GM19455 (cell line): Measurements from ENCODE around the gene WDR1.

Source experiments
- ATAC-seq: cut with Tn5 transposase; IDR thresholded peaks from one replicate; pipeline ENCODE4 v1.9.1; 2021; ENCODE audit not compliant: unreplicated experiment

The WDR1 gene

DNA sequence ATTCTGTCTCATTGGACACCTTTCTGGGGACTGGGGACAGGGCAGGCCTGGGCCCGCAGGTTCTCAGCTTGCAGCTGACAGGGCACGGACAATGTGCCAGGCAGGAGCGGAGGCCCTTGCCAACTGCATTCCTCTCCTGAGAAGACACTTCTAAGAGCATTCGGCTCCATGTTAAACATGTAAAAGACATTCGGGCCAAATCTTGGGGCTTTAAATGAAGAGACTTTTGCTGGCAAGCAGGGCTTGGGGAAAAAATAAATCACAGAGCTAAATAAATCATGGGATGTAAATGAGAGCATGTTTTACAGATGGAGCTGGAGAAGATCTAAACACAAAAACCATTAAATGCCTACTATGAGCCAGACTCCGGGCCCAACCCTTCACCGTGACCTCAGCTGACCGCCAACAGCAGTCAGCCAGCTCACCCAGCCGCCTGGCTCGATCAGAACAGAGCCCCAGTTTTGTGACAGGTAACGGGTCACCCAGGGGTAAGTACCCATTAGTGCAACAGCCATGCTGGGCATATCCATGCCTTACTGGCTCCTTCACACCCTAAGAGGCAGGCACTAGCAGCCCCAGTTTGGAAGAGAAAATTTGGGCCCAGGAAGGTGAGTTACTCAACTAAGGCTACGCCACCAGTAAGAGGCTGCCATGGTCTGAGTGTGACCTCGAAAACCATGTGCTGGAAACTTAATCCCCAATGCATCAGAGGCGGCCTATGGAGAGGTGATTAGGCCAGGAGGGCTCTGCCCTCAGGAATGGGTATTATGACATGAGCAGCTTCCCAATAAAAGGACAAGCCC is 14.7 kb downstream of the WDR1 start:
- ATAC-seq = no peak

DNA sequence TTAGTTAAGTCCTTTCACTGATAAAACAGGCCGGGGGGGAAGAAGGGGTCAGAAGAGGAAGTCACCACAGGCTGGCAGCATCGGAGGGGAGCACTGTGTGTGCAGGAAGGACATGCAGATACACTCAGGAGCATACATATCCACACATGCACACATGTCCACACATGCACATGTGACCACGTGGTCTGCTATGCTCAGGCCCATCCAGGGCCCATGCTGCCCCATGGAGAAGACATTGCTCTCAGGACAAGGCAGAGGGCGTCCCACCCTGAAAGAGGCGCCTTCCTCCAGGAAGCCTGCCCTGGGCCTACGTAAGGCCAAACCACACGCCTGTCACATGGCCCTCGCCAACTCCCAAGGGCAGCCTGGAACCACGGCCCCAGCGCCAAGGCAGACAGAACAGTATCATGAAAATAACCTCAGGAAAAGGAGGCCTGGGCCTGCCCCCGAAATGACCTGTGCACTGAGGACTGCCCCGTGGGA is 15.8 kb downstream of the WDR1 start:
- no peak for ATAC-seq

DNA sequence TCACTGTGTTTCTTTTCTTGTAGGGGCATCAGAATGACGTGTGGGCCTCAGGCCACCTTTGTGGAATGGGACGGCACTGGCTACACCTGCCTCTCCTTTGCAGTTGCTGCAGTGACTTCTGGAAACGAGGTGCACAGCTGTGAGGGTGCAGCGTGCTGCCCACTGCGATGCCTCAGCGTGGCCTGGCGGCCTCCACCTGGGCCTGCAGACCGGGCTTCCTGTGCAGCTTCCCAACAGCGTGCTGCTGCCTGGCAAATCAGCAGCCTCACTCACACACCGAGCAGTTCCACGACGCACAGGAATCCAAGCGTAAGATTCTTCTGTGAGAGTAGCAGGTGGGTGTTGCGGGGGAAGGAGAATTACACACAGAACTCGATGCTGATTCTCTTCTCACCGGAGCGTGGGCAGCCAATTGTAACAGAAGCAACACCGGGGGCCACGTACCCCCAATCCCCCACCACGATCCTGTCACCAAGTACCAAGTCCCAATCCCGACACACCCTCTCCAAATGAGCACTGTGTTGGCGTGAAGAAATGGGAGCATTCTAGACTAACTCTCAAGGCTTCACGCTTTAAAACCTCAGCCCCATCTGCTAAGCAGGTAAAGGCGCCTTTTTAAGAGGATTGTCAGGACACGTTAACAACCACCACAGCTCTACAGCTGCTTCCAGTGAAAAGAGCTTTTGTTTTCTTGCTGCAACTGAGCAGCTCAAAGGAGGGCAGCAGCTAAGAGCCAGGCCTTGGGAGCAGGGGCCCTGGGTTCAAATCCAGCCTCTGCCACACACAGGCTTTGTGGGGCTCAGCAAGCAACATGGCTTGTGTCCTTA is 16.9 kb downstream of the WDR1 start:
- ATAC-seq = no peak

DNA sequence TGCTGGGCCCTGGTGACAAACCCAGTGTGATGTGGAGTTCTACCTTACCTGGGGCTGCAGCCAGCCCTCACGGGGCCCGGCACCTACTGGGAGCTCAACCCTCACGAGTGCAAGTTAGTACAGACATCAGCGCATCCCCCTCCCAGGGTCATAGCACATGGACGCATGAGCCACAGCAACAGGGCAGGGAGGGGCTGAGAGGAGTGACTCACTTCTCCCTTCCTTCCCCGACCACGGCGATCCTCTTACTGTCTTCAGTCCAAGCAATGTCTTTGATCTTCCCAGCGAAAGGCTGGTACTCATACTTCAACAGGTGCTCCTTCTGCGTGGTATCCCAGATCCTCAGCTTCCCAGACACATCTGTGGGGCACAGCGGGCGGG is 17.8 kb downstream of the WDR1 start:
- no peak for ATAC-seq

DNA sequence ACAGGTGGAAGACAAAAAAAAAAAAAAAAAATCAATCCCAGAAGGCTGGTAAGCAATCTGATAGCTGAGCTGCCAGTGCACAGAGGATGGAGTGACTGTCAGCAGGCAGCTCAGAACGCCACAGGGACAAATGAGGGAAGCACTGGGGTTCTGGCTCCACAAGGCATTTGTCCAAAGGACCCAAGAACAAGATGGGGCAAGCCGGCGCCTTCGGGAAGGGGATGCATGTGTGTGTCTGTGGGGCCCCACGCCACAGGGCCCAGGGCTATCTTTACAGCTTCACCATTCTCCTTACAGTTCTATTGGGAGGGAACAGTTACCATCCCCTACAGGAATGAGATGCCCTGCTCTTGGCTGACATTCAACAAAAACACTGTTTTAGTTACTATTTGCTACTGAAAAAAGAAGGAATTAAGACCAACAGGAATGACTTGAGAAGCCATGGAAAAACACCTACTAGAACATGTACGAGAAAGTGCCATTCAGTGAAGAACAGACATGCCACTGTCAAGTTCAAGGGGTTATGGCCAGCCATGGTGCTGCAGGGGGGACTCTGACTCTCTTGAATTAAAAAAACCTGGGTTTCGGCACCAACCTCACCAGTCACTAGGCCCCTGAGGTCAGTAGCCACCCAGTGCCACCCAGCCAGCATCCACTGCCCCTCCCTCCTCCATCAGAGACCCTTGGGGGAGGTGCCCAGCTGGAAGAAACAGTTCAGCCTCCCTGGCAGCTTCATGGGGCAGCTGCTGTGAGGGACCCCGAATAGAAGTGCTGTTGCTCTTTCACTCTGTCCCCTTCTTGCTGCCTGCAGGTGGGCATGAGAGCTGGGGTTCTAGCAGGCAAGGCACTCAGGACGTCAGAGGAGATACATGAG is 18.5 kb downstream of the WDR1 start:
- ATAC-seq = no peak

DNA sequence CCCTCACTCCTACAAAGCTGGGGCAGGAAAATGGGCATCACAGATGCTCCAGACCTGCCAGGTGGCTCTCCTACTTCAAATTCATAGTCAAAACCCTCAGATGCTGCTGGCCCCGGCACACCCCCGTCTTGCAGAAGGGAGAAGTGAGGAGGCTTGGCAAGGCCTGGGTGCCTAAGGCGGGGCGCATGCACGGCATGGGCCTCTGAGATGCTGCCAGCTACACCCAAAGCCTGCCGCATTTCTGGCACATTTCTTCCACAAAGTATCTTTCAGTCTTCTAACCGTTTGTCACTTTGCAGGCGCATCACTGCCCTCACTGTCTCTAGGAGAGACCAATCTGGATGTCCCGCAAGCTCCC is 19.6 kb downstream of the WDR1 start:
- no peak for ATAC-seq

DNA sequence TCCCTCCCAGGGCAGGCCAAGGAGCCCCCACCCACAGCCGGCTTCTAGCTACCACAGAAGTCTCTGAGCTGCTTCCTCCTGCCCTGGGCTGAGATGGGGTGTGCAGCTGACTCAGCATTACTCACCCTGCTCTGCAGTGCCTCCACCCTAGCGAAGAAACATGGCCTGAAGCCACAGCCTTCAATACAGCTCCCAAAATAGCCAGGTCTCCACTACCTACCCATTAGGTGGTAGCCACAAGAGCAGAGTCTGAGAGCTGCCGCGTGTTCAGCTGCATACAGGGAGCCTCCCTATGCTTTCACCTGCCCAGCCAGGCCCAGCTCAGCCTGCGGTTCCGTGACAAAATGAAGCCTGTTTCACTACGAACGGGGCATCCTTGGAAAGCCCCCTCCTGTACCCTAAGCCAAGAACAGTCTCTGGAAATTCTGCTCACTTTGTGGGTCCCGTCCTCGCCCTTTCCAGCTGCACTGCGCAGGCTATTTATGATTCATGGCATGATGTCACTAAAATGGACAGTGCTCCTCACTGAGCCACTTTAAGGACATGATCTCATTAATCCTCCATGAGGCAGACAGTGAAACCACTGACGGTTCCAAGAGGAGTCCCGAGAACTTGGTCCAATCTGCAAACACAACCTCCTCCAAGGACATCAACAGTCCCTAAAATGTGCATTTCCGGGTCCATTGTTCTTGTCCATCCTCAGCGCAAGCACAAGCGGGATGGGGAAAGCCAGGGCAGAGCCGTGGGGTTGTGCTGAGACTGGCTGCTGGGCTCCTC is 20.2 kb downstream of the WDR1 start:
- ATAC-seq = peak; percentile 58

DNA sequence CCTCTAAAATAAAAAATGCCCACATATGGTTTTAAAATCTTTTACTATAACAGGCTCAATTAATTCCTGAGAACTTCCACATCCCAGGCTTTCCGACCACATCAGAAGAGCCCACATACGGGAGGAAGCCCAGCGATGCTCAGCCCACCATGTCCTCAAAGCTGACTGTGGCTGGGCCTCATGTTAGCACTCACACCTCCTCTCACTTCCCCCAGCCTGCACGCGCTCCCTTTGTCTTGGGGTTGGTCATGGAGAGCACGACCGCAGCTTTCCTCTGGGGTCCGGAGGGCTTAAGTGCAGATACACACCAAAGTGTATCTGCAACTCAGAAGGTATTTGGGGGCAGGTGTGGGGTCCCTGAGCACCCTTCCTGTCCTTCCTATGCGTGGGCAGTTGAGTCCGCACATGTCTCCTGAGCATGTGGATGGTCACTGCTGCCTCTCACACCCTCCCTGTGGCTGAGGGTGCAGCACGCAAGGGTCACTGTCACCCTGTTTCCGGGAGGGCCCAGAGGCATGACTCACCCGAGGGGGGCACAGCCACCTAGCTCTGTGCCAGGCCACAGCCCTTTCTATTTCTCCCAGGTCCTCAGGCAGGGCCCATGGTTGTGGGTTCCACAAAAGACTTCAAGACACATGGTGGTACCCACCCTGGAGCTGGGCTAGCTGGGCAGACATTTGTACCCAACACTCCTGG is 21.2 kb downstream of the WDR1 start:
- ATAC-seq = no peak

DNA sequence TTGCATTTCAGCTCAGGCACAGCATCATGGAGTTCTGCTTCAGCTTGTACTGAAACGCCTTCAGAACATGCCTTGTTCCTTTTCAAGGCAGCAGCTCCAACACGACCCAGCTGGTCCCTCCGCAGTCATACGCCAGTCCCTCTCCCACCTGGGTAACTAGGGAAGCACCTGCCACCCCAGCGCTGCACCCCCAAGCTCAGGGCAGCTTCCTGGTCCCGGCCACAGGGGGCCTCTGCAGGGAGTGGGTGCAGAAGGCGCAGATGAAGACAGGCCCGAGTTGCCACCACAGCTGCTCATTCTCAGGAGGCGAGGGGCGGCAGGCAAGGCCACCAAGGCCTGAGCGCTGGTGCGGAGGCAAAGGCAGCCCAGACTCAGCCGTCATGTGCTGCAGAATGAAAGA is 21.8 kb downstream of the WDR1 start:
- ATAC-seq = no peak

DNA sequence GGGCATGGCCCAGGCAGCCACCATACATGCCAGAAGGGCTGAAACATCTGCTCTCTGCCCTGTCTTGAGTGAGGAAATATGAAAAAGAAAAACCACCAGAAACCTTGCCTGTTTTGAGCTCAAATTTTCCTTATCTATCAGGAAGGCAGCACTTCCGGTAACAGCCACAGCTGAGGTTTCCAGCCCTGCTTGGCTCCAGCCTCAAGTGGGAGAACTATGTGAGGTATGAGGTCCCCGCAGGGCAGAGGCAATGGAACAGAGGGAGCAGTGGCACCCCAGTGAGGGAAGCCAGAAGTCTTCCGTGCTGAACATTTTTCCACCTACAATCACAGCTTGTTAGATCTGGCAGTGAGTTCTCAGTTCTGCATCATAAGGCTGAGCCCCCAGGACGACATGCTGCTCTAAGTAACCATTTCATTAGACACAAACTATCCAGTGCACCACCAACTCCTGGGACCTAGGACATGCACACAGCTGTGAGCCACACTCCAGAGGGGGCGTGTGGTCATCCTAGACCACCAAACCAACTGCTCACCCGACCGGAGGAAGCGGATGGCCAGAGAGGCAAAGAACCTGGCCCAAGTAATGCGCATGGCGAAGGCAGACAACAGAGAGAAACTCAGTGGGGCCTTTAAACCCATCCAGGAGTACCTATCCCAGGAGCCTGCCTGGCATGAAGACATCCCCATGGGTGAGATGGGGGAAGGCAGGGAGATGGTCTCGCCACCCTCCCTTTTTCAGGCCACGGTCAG is 22.6 kb downstream of the WDR1 start:
- ATAC-seq = no peak

DNA sequence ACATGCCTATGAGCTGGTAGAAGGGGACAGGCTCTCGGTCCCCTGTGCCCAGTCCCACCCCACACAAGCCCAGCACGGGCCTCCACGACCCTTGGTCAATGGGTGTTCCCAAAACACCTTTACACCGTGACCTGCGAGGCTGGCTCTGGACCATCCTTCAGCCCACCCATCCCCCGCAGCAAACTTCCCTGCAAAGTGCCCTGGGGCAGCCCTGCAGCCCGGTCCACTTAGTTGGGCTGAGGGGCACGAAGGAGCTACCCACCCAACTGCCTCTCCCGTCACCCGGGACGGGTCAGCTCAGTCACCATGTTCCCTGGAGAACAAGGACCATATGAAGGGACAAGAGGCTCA is 23.4 kb downstream of the WDR1 start:
- no peak for ATAC-seq

DNA sequence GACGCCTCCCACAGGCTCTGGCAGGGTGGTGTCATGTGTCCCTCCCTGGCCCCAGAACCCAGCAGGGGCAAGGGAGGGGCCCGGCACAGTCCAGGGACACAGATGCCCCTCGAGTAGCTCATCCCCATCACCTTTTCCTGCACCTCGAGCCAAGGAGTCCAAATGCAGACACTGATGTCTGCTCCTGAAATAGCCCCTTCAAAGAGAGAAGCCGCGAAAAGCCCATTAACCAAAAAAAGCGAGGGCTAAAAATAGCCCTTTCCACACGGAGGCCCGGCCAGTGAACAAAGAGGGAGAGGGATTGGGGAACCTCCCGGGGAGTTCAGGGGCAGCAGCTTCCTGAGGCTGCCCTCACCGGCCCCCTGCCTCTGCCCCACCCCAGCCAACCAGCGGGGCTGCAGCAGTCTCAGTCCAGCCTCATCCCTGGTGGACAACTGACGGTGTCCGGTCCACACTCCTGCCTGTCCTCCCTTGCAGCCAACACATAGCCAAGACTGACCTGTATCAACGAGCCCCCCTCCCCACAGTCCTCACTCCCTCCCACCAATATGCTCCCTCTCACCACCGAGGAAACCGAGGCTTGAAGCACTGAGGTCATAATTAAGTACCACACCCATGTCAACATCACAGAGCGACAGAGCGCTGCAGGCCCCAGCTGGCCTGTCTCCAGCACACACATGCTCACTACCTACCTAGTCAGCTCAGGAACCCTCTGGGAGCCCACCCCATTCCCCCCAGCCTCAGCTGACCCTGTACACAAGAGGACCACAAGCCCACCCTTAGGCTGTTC is 23.9 kb downstream of the WDR1 start:
- no peak for ATAC-seq

DNA sequence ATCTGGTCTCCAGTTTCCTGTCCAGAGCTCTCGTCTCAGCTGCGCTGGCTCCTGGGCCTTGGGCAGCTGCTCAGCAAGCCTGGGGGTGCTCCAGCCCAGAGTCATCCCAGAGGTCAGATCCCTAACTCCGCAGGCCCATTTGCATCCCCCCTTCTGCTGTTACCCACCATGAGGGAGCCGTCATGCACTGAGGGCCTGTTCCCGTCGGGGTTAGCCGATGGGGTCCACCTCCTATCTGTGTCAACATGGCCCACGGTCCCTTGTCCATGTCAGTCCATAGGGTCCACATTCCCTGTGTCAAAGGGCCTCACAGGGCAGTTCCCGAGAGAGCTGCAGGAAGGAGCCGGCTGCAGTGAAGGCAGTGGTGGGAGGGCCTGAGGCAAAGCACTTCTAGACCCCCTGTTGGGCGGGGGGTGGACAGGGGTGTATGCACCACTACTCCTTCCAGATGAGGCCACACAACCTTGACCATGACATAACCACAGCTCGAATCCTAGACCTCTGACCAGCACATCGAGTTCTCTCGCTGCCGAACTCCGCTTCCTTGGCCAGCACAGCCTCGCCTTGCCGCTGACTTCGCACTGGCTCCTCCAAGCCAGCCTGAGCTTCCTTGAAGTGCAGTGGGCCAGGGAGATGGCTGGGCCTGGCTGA is 24.9 kb downstream of the WDR1 start:
- ATAC-seq = no peak

DNA sequence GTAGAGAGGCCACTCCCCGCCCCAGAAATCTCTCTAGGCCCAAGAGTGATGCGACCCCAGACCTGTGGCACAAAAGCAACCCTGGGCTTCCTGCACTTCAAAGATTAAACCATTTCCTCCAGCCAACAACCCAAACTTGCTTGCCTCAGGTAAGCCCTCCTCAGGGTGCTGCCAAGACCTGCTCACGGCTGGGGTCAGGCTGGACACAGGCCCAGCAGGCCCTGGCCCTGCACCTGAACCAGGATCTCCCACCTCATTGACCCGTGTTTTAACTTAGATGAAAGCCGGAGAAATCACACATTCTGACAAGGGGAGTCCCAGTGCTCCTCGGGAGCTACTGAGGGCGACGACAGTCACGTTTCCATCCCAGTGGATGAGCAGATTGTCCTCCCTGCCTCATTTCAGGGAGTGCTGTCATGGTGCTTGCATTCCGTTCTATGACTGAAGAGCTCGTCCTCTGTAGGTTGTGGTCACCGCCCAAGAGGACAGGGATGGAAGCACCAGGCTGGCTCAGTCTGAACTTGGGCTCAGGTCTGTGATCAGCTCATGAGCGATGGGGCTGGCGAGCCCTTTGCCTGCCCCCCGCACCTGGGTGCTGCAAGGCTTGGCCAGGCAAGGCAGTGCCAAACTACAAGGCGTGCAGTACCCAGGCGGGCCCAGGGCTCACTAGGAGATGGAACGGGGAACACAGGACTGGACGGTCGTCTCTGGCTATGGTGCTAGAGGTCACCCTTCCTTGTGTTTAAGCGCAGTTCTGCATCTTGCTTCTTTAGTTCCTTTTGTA is 25.9 kb downstream of the WDR1 start:
- ATAC-seq = no peak

DNA sequence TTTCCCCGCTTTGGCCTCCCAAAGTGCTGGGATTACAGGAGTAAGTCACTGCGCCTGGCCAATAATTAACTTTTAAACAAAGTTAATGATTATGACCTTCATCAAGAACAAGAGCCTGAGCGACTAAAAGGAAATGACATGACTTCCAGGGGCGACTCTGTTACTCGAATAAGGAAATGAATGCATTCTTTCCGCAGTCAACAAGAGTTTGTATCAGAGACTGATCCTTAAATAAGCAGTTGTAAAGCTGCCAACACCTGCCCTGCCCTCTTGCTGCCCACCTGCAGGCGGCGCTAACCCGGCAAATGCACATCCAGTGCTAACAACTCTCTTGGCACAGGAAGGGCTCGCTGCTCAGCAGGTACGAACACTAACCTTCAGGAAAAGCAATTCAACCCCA is 27.3 kb downstream of the WDR1 start:
- no peak for ATAC-seq

DNA sequence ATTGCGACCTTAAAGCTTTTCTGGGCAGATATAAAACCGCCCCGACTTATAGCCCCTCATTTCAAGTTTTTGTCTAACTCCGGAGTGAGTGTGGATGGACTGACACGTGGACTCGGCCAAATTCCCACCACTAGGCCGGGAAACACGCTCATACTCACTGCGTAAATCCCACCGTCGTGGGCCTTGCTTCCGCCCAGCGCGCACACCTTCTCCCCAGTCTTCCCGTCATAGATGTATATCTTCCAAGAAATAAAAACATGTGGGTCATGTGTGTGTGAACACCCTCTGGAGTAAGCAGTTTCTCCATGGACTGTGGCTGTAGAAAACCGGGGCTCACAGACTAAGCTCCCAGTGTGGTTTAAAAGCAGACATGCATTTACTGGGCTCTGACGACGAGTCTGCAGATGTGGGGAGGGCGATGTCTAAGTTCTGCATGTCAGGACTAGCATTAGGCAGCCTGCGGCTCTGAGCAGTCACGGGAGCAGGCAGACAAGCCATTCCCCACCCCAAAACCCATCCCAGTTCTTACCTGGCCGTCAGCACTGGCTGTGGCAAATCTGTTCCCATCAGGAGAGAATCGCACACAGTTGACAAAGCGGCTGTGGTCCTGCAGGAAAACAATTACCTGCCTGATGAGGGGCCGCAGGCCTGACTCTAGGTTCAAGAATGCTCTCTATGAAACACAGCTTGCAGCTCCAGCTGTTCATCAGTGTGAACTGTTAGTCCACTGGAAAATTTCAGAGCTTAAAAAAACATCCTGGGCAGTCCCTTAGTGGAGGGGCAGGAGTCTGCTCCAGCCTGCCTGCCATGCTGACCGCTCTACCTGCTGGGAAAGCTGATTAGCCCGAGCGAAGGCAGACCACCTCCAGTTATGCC is 28.2 kb downstream of the WDR1 start:
- ATAC-seq = no peak
